G401 (cell line): ENCODE data around the gene MANBA. TPM values are rescaled to one million over a fixed set of nuclear protein-coding genes. Genes with fewer than 3 reads are reported as not detected.

Source experiments
- DNase-seq: peaks from one replicate; pipeline ENCODE4 v3.0.0-alpha.2; 2015; ENCODE audit warnings: low spot score
- in situ Hi-C: cut with HindIII; loops from 2 replicates; pipeline ENCODE4 v1.10.0; 2016; ENCODE audit warnings: low sequenced_read_pairs, mixed read lengths
- total RNA-seq: library from RNA; depleted of rRNA; stranded (reverse); fragments of >200 nt; shearing (Covaris generic); gene quantifications from 2 replicates; pipeline ENCODE4 v1.2.3, GENCODE V29; 2014

The MANBA gene
- total RNA-seq, 1 experiment from 2014 or later: 12.8 TPM

- no peak for DNase-seq
- in situ Hi-C loops: loop anchor here (25.0 kb wide), 1 partner anchor 404 kb away; the partner anchor contains the start of gene SLC9B1
Measured at GRCh38 chr4:102608190-102608589, 152.6 kb downstream of the MANBA start.

- in situ Hi-C loops: loop anchor here (25.0 kb wide), 1 partner anchor 405 kb away; the partner anchor contains the start of gene SLC9B1
Measured at GRCh38 chr4:102606846-102607450, 153.8 kb downstream of the MANBA start.

DNA sequence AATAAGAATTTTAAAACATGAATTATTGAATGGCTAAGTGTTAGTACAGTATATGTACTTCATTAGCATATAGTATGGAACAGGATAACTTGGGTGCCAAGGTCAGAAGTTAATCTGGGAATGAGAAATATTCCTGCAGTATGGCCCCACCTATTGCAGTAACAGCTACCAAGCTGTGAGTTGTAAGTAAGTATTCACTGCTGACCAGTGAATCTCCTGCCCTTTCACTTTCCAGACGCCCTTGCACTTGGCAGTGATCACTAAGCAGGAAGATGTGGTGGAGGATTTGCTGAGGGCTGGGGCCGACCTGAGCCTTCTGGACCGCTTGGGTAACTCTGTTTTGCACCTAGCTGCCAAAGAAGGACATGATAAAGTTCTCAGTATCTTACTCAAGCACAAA lies 154.5 kb downstream of the MANBA start:
- in situ Hi-C loops: loop anchor here (25.0 kb wide), 1 partner anchor 406 kb away; the partner anchor contains the start of gene SLC9B1

More at GRCh38 chr4:102606846-102607450, 153.8 kb downstream of the MANBA start:
- DNase-seq: no peak

GRCh38 chr4:102604222-102604940 lies 156.4 kb downstream of the MANBA start:
- in situ Hi-C loops: loop anchor here (25.0 kb wide), 1 partner anchor 408 kb away; the partner anchor contains the start of gene SLC9B1
- no peak for DNase-seq

More for the DNA sequence above, 154.5 kb downstream of the MANBA start:
- DNase-seq: no peak

GRCh38 chr4:102601586-102602227 lies 159.1 kb downstream of the MANBA start:
- no peak for DNase-seq
- in situ Hi-C loops: loop anchor here (25.0 kb wide), 1 partner anchor 411 kb away; the partner anchor contains the start of gene SLC9B1

GRCh38 chr4:102600689-102601088 lies 160.1 kb downstream of the MANBA start:
- DNase-seq: no peak
- in situ Hi-C loops: loop anchor here (25.0 kb wide), 1 partner anchor 412 kb away; the partner anchor contains the start of gene SLC9B1

DNA sequence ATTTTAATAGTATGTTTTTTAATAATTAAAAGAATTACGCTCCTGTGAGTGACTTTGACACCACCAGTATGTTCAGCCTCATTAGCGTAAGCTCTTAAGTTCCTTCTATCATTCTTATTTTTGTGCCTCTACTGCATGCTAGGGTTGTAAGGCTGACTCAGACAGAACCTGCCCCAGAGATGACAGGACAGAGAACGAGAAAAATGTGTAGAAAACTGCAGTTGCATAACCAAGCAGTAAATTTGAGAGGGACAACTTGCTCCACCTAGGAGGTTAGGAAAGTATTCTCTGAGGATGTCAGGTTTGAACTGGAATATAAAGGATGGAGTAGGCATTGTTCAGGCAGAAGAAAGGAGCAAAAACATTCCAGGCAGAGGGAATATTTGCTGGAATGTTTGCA lies 160.9 kb downstream of the MANBA start:
- in situ Hi-C loops: loop anchor here (25.0 kb wide), 1 partner anchor 412 kb away; the partner anchor contains the start of gene SLC9B1
- no peak for DNase-seq

DNA sequence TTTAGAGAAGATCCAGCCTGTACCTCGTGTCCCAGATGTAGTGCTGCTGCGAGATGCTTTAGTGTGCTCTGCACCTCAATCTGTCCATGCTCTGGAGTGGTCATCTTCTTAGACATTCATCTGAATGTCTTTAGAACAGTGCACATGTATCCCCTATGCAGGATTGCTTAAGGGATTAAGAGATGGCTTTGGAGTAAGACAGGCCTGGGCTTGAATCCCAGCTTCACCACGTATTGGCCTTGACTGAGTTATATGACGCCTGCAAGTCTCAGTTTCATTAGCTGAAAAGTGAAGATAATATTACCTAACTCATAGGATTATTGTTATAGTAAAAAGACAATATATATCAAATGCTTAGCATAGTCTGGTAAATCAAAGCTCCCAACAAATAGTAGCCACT lies 161.3 kb downstream of the MANBA start:
- DNase-seq: no peak
- in situ Hi-C loops: no loop called here

GRCh38 chr4:102598762-102599374 lies 161.9 kb downstream of the MANBA start:
- in situ Hi-C loops: no loop called here
- DNase-seq: no peak

DNA sequence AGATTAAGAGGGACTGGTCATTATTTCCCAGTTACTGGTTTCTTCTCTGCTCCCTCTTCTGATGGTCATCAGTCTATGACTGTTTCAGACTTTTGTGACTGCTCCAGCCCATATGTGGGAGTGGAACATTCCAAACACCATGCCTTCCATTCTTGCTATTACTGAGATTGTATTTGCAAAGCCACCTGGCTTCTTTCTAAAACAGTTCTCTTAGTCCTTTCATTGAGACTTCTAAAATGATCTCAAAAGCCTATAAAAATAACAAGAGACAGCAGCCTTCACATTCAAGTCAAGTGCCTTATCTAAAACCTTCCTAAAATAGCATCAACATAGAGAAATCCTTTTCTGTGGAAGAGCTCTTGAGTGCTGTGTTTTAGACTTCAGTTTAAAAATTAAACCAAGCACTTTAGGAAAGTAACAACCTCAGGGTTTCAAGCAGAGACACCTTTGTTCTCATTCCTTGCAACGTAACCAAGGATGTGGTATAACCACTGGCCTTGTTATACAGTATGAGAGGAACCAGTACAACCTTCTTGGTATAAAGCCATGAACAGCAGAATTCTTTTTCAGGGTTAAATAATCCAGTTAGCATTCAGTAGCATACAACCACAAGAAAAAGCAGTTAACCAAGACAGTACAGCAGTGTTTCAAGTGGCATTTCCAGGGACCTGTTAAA lies 162.5 kb downstream of the MANBA start:
- DNase-seq: no peak
- in situ Hi-C loops: no loop called here

DNA sequence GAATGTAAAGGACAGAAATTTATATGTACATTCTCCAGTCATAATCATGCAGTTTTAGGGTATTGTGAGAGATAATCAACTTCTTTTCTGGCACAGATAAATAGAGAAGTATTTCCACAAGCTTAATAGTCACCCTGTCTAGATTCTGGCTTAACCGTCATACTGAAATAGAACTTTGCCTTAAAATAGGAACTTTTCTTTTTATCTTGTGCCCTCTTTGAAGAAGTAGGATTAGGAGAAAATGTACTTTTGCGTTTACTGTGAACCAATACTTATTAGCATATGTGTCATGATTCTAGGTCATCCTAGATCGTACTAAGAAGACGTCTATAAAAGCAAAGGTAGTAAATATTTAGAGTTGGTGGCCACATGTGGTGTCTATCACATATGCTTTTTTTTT lies 164.2 kb downstream of the MANBA start:
- no peak for DNase-seq
- in situ Hi-C loops: no loop called here

GRCh38 chr4:102594000-102594399 lies 166.8 kb downstream of the MANBA start:
- in situ Hi-C loops: no loop called here
- DNase-seq: no peak

DNA sequence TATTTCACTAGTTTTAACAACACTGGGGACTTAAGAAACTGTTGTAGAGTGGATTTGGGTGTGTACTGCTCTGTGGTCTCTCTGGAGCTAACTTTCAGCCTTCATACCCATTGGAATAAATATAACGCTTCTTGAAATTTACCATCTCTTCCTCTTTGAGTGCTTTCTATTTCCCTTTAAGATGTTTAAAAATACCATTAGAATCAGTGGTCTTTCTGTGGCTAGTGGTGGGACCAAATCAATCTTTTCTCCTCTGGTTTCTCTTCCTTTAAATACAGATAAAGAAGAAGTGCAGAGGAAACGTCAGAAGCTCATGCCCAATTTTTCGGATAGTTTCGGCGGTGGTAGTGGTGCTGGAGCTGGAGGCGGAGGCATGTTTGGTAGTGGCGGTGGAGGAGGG lies 167.6 kb downstream of the MANBA start:
- no peak for DNase-seq
- in situ Hi-C loops: no loop called here

GRCh38 chr4:102592256-102592655 lies 168.5 kb downstream of the MANBA start:
- in situ Hi-C loops: no loop called here
- DNase-seq: no peak

- in situ Hi-C loops: no loop called here
- no peak for DNase-seq
Measured at GRCh38 chr4:102589743-102590142, 171.0 kb downstream of the MANBA start.

DNA sequence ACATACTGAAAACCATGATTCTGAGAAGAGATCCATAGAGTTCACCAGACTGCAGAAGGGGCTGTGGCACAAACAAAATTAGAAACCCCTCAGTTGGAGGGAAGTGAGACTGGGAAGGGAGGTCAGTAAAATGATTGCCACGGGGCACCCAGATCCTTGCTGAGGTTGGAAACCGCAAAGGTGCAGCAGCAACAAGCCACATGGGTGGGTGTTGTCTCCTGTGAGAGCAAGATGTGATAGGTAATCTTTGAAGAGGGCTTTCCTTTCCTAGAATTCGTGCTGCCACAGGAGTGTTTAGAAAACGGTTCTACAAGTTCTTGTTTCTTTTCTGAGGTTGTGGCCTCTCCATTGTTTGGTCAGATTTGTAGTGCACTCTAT lies 174.1 kb downstream of the MANBA start:
- in situ Hi-C loops: no loop called here
- no peak for DNase-seq

- in situ Hi-C loops: no loop called here
- DNase-seq: no peak
Measured at GRCh38 chr4:102586002-102586643, 174.6 kb downstream of the MANBA start.

GRCh38 chr4:102585329-102585728 lies 175.4 kb downstream of the MANBA start:
- in situ Hi-C loops: no loop called here
- DNase-seq: no peak

DNA sequence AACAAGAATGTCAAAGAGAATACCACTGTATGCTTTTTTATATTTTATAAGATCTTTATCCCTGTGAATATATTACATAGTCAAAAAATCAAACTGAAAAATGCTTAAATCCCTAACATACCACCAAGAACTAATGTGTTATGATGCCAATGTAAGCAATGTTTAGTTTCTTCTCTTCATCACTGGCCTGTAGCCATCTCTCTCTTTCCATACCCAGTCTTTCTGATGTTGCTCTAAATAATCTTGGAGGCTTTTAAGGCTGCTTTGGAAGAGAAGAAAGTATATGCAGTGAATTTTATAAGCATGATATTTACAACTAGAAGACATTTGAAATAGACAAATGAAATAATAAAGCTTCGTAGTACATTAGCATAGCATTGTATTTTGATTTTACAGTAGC lies 176.7 kb downstream of the MANBA start:
- no peak for DNase-seq
- in situ Hi-C loops: no loop called here
